ENCODE data around the gene MYNN.

Gene MYNN

GRCh38 chr3:169836942-169837275, 63.7 kb downstream of the MYNN start:
- TF ChIP-seq KLF1 (tag by site-specific recombination; IDR thresholded peaks at IDR 0.05) (no peak), ZNF621 (tag by site-specific recombination; IDR thresholded peaks at IDR 0.05) (no peak), ZNF596 (tag by site-specific recombination; IDR thresholded peaks at IDR 0.05) (no peak), HOXA7 (CRISPR knock-in tag; IDR thresholded peaks at IDR 0.05; ENCODE audit: borderline replicate concordance) (no peak), ZNF174 (tag by site-specific recombination; IDR thresholded peaks at IDR 0.05) (no peak), EGR2 (tag by site-specific recombination; IDR thresholded peaks at IDR 0.05; ENCODE audit: low read depth) (no peak), ZNF670 (tag by site-specific recombination; IDR thresholded peaks at IDR 0.05; ENCODE audit: low read depth) (no peak), ZNF707 (tag by site-specific recombination; IDR thresholded peaks at IDR 0.05) (no peak), ZBTB48 (tag by site-specific recombination; IDR thresholded peaks at IDR 0.05) (no peak), ZBTB17 (tag by site-specific recombination; IDR thresholded peaks at IDR 0.05) (no peak), ZNF350 (tag by site-specific recombination; IDR thresholded peaks at IDR 0.05) (no peak), ZNF391 (tag by site-specific recombination; IDR thresholded peaks at IDR 0.05; ENCODE audit: borderline replicate concordance, low read depth) (no peak), ZNF521 (tag by site-specific recombination; IDR thresholded peaks at IDR 0.05) (no peak), ZNF324 (tag by site-specific recombination; IDR thresholded peaks at IDR 0.05) (no peak), ZNF555 (tag by site-specific recombination; conservative IDR thresholded peaks at IDR 0.05) (no peak)
- no peak overlapping the region for H3K4me3 ChIP-seq (ENCODE audit: low read depth, low read length)
- no peaks in the 10 kb centered on the region for H3K9me3 ChIP-seq (ENCODE audit: control insufficient read depth, insufficient read depth, low read depth, low read length)
- no peaks in the 10 kb centered on the region for H3K4me1 ChIP-seq (ENCODE audit: control insufficient read depth, insufficient read depth, low read length)
- POLR2A ChIA-PET: no interaction called here
- no peaks in the 10 kb centered on the region for H3K36me3 ChIP-seq (ENCODE audit: control insufficient read depth in 2 of 2, insufficient read depth in 1 of 2, low read length in 2 of 2)
- CTCF ChIA-PET: no interaction called here
- H3K27ac ChIP-seq (ENCODE audit: extremely low read depth, low read depth, low read length): no peak overlapping the region

GRCh38 chr3:169838511-169839030, 65.4 kb downstream of the MYNN start:
- POLR2A ChIA-PET: no interaction called here
- H3K27ac ChIP-seq (ENCODE audit: extremely low read depth, low read depth, low read length): no peak overlapping the region
- CTCF ChIA-PET: no interaction called here
- no peaks in the 10 kb centered on the region for H3K9me3 ChIP-seq (ENCODE audit: control insufficient read depth, insufficient read depth, low read depth, low read length)
- TF ChIP-seq ZNF561 (tag by site-specific recombination; IDR thresholded peaks at IDR 0.05; ENCODE audit: borderline replicate concordance) (no peak), ZBTB7A (tag by site-specific recombination; IDR thresholded peaks at IDR 0.05; ENCODE audit: low read depth) (no peak), ZBTB21 (tag by site-specific recombination; IDR thresholded peaks at IDR 0.05) (no peak), PRDM2 (tag by site-specific recombination; IDR thresholded peaks at IDR 0.05; ENCODE audit: borderline replicate concordance) (no peak), SCRT2 (tag by site-specific recombination; IDR thresholded peaks at IDR 0.05) (no peak), TCF7L2 (IDR thresholded peaks at IDR 0.05; ENCODE audit: borderline replicate concordance, low read depth, low read length) (no peak), ZNF391 (tag by site-specific recombination; IDR thresholded peaks at IDR 0.05; ENCODE audit: borderline replicate concordance, low read depth) (no peak), GLIS1 (tag by site-specific recombination; IDR thresholded peaks at IDR 0.05) (no peak), ZBTB8A (tag by site-specific recombination; IDR thresholded peaks at IDR 0.05) (no peak), ZNF692 (tag by site-specific recombination; IDR thresholded peaks at IDR 0.05) (no peak)
- no peaks in the 10 kb centered on the region for H3K36me3 ChIP-seq (ENCODE audit: control insufficient read depth in 2 of 2, insufficient read depth in 1 of 2, low read length in 2 of 2)
- no peak overlapping the region for H3K4me3 ChIP-seq (ENCODE audit: low read depth, low read length)
- H3K4me1 ChIP-seq (ENCODE audit: control insufficient read depth, insufficient read depth, low read length): no peaks in the 10 kb centered on the region
